ENCODE data around the gene SFSWAP.

DNA sequence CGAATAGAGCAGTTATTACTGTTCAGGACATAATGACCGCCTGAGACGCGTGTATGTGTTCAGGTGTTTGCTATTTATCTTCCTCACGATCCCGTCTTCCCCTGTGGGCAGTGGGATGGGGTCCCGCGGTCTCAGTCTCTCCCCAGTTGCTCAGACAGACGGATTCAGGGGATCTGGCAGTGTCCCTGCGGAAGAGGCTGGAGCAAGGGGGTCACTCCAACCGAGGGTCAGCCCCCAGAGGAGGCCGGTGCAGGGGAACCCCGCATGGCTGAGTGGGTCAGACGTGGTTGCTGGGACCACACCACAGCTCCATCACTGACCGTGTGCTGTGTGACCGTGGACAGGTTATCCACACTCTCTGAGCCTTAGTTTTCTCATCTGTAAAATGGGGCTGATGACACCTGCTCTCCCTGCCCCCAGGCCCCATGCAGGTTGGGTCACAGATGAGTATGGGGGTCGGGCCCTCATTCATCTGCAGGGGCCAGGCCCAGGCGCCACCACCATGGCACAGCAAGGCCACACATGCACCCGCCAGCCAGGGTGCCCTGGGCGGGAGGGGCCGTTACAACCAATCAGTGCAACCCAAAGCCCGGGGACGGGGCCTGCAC is 122.5 kb downstream of the SFSWAP start:
- TF ChIP-seq, protein P1, sequence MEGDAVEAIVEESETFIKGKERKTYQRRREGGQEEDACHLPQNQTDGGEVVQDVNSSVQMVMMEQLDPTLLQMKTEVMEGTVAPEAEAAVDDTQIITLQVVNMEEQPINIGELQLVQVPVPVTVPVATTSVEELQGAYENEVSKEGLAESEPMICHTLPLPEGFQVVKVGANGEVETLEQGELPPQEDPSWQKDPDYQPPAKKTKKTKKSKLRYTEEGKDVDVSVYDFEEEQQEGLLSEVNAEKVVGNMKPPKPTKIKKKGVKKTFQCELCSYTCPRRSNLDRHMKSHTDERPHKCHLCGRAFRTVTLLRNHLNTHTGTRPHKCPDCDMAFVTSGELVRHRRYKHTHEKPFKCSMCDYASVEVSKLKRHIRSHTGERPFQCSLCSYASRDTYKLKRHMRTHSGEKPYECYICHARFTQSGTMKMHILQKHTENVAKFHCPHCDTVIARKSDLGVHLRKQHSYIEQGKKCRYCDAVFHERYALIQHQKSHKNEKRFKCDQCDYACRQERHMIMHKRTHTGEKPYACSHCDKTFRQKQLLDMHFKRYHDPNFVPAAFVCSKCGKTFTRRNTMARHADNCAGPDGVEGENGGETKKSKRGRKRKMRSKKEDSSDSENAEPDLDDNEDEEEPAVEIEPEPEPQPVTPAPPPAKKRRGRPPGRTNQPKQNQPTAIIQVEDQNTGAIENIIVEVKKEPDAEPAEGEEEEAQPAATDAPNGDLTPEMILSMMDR (IDR thresholded peaks at IDR 0.05) = no peak
- no peak for TF ChIP-seq POLR2A (IDR thresholded peaks at IDR 0.05)
